GM12878 (cell line): ENCODE measurements around the gene MYT1. TPM values are rescaled to one million over a fixed set of nuclear protein-coding genes. Genes with fewer than 3 reads are reported as not detected.

Experiments used
- ATF3 ChIP-seq: IDR thresholded peaks from 2 replicates; pipeline ENCODE4 v1.6.1; 2011; ENCODE audit warnings: low read depth, mild to moderate bottlenecking, low read length, moderate library complexity, borderline replicate concordance; ENCODE audit errors: extremely low read depth
- BCL11A ChIP-seq: IDR thresholded peaks from 2 replicates; pipeline ENCODE4 v1.6.1; 2011; ENCODE audit warnings: low read depth, low read length
- CREB1 ChIP-seq: IDR thresholded peaks from 2 replicates; pipeline ENCODE4 v1.6.1; 2012; ENCODE audit warnings: low read depth, mild to moderate bottlenecking, inconsistent platforms
- MYB ChIP-seq: fragments of 150-350 bp; IDR thresholded peaks from 2 replicates; pipeline ENCODE4 v1.6.1; 2014; ENCODE audit warnings: mild to moderate bottlenecking, low read depth, low read length, borderline replicate concordance
- POLR2AphosphoS5 ChIP-seq: IDR thresholded peaks from 2 replicates; pipeline ENCODE4 v1.6.1; 2011; ENCODE audit warnings: mild to moderate bottlenecking, low read length, inconsistent platforms
- RFX5 ChIP-seq: IDR thresholded peaks from 2 replicates; pipeline ENCODE4 v1.6.1; 2011; ENCODE audit warnings: low read depth, low read length, improper control_type of control experiment
- WRNIP1 ChIP-seq: IDR thresholded peaks from 2 replicates; pipeline ENCODE4 v1.6.1; 2011; ENCODE audit warnings: low read depth, low read length, improper control_type of control experiment, borderline replicate concordance
- polyA plus RNA-seq, 11 experiments: library from polyadenylated mRNA; depleted of rRNA in 4 of 11; unstranded in 6 of 11; stranded (reverse) in 5 of 11; fragments of >200 nt; fragmentation: Nextera tagmentation in 4 of 11; fragmentation: Illumina TruSeq in 1 of 11; extraction: Ambion mirVana in 4 of 11; extraction: Trizol in 1 of 11; gene quantifications; 1 replicate in 1 of 11; 2 replicates in 10 of 11; pipeline versions ENCODE4 v1.2.1 to v1.2.3, GENCODE V29; 2011 to 2016; ENCODE audit warnings: inconsistent platforms in 2 of 11, missing spikeins in 2 of 11, low read depth in 1 of 11
- total RNA-seq, 4 experiments: library from RNA; depleted of rRNA in 3 of 4; stranded (reverse); fragments of >200 nt in 3 of 4; fragmentation: Illumina TruSeq in 1 of 4; extraction: Trizol in 1 of 4; gene quantifications; 2 replicates each; pipeline versions ENCODE4 v1.2.1 to v1.2.3, GENCODE V29; 2013 to 2021
- TF ChIP-seq, protein P1 (sequence below): fragments of 450-650 bp; IDR thresholded peaks from 2 replicates; pipeline ENCODE4 v1.6.1; 2016; ENCODE audit warnings: mild to moderate bottlenecking, moderate library complexity, borderline replicate concordance

The MYT1 gene
- total and polyA plus RNA-seq, 10 of the 15 experiments (the other 5 are each of a cell fraction or from before 2014, with no cell fraction given): 0.01 to 0.10 TPM; not detected in 8

DNA sequence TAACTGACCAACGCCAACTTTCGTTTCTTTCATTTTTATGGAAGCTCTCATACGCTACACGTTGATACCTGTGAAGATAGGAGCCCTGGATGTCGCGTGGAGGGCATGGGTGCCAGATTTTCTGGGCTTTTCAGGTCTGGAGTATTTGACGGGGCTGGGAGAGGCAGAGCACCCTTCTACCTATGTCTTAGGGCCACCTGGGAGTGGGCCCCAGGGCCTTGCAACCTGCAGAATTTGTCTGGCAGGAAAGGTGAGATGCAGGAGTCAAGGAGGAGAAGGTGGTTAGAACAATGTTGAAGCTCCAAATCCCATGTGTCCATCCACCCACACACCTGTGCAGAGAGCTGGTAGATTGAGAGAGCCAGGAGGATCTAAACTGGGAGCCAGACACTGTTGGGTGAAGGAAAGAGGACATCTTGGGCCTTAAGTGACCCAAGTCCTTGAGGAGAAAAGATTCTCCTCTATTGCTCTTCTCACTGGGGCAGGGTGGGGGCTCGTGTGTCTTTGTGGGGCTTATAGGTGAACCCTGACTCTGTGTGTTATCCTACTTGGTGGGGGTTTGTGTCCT is 63.9 kb downstream of the MYT1 start (continued):
- TF ChIP-seq, protein P1, sequence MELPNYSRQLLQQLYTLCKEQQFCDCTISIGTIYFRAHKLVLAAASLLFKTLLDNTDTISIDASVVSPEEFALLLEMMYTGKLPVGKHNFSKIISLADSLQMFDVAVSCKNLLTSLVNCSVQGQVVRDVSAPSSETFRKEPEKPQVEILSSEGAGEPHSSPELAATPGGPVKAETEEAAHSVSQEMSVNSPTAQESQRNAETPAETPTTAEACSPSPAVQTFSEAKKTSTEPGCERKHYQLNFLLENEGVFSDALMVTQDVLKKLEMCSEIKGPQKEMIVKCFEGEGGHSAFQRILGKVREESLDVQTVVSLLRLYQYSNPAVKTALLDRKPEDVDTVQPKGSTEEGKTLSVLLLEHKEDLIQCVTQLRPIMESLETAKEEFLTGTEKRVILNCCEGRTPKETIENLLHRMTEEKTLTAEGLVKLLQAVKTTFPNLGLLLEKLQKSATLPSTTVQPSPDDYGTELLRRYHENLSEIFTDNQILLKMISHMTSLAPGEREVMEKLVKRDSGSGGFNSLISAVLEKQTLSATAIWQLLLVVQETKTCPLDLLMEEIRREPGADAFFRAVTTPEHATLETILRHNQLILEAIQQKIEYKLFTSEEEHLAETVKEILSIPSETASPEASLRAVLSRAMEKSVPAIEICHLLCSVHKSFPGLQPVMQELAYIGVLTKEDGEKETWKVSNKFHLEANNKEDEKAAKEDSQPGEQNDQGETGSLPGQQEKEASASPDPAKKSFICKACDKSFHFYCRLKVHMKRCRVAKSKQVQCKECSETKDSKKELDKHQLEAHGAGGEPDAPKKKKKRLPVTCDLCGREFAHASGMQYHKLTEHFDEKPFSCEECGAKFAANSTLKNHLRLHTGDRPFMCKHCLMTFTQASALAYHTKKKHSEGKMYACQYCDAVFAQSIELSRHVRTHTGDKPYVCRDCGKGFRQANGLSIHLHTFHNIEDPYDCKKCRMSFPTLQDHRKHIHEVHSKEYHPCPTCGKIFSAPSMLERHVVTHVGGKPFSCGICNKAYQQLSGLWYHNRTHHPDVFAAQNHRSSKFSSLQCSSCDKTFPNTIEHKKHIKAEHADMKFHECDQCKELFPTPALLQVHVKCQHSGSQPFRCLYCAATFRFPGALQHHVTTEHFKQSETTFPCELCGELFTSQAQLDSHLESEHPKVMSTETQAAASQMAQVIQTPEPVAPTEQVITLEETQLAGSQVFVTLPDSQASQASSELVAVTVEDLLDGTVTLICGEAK: no peak
- TF ChIP-seq CREB1 (no peak), RFX5 (no peak), BCL11A (no peak), POLR2AphosphoS5 (no peak), MYB (no peak), ATF3 (no peak), WRNIP1 (no peak)
- TF ChIP-seq, all 136 proteins: peak for 0
